HG03520 (cell line): Measurements from ENCODE around the gene LGR6.

Experiments
- ATAC-seq: cut with Tn5 transposase; IDR thresholded peaks from one replicate; pipeline ENCODE4 v1.9.1; 2021; ENCODE audit warnings: mild to moderate bottlenecking, moderate library complexity; ENCODE audit not compliant: unreplicated experiment

LGR6 gene

GRCh38 chr1:202281316-202282024 is 87.9 kb downstream of the LGR6 start:
- ATAC-seq: no peak

GRCh38 chr1:202282025-202282371 is 88.4 kb downstream of the LGR6 start:
- ATAC-seq: no peak

GRCh38 chr1:202282596-202283283 is 89.1 kb downstream of the LGR6 start:
- ATAC-seq: no peak

- ATAC-seq: no peak
Observed at GRCh38 chr1:202283379-202283844, 89.8 kb downstream of the LGR6 start.

- ATAC-seq: no peak
Observed at GRCh38 chr1:202283991-202284390, 90.4 kb downstream of the LGR6 start.

- no peak for ATAC-seq
Observed at GRCh38 chr1:202285908-202286307, 92.3 kb downstream of the LGR6 start.

GRCh38 chr1:202286622-202287097 is 93.1 kb downstream of the LGR6 start:
- no peak for ATAC-seq

GRCh38 chr1:202287196-202287595 is 93.6 kb downstream of the LGR6 start:
- ATAC-seq: no peak

- no peak for ATAC-seq
Observed at GRCh38 chr1:202288177-202288576, 94.6 kb downstream of the LGR6 start.

- no peak for ATAC-seq
Observed at GRCh38 chr1:202289009-202289408, 95.4 kb downstream of the LGR6 start.

GRCh38 chr1:202291001-202291400 is 97.4 kb downstream of the LGR6 start:
- ATAC-seq: no peak

- no peak for ATAC-seq
Observed at GRCh38 chr1:202291961-202292712, 98.5 kb downstream of the LGR6 start.

GRCh38 chr1:202292773-202293172 is 99.2 kb downstream of the LGR6 start:
- ATAC-seq: no peak

- no peak for ATAC-seq
Observed at GRCh38 chr1:202293569-202293968, 100.0 kb downstream of the LGR6 start.

GRCh38 chr1:202302166-202302565 is 108.6 kb downstream of the LGR6 start:
- no peak for ATAC-seq

- ATAC-seq: no peak
Observed at GRCh38 chr1:202304375-202304774, 110.8 kb downstream of the LGR6 start.

GRCh38 chr1:202305168-202305567 is 111.6 kb downstream of the LGR6 start:
- no peak for ATAC-seq

GRCh38 chr1:202306535-202307345 is 113.1 kb downstream of the LGR6 start:
- ATAC-seq: no peak

GRCh38 chr1:202310071-202310725 is 116.6 kb downstream of the LGR6 start:
- no peak for ATAC-seq

- no peak for ATAC-seq
Observed at GRCh38 chr1:202310746-202311145, 117.1 kb downstream of the LGR6 start.
